ENCODE data around the gene GGCX. TPM values are rescaled to one million over a fixed set of nuclear protein-coding genes. Genes with fewer than 3 reads are reported as not detected.
A peak's percentile ranks its signal among the peaks of the same experiment; 100 is the strongest.

The GGCX gene
- total and polyA plus RNA-seq, 9 of the 15 experiments (the other 6 are each of a cell fraction or from before 2014, with no cell fraction given) = 14.4 to 47.1 (median 28.1) TPM

GRCh38 chr2:85524336-85524908 lies 36.9 kb downstream of the GGCX start (continued):
- TF ChIP-seq ZNF174 (CRISPR knock-in tag; IDR thresholded peaks at IDR 0.05) = no peak
- TF ChIP-seq STAT5A (IDR thresholded peaks at IDR 0.05; ENCODE audit: borderline replicate concordance, low read length) = no peak
- TF ChIP-seq FOXA3 (CRISPR knock-in tag; conservative IDR thresholded peaks at IDR 0.05 in 1 of 2, IDR thresholded peaks at IDR 0.05 in 1 of 2) = no peak
- no peak for TF ChIP-seq UBTF (IDR thresholded peaks at IDR 0.05; ENCODE audit: borderline replicate concordance in 1 of 2, low read depth in 2 of 2, low read length in 2 of 2)
- no peak for TF ChIP-seq ZNF695 (CRISPR knock-in tag; IDR thresholded peaks at IDR 0.05)
- TF ChIP-seq HMBOX1 (IDR thresholded peaks at IDR 0.05) = no peak
- no peak for TF ChIP-seq ZNF518B (CRISPR knock-in tag; IDR thresholded peaks at IDR 0.05)
- peak; percentile 46; the same call in 1 of the 2 replicates for TF ChIP-seq DPF2 (IDR thresholded peaks at IDR 0.05)
- TF ChIP-seq FOXJ3 (CRISPR knock-in tag; IDR thresholded peaks at IDR 0.05) = no peak
- TF ChIP-seq ELF2 (CRISPR knock-in tag; IDR thresholded peaks at IDR 0.05) = no peak
- TF ChIP-seq AFF1 (IDR thresholded peaks at IDR 0.05; ENCODE audit: low read depth in 1 of 2, partially characterized antibody in 2 of 2) = no peak
- TF ChIP-seq SRSF1 (IDR thresholded peaks at IDR 0.05; ENCODE audit: low read depth, low read length) = no peak

Data from K562 (cell line).